Measurements from ENCODE around the gene COL8A2. TPM values are rescaled to one million over a fixed set of nuclear protein-coding genes. Genes with fewer than 3 reads are reported as not detected.

Gene COL8A2
- total RNA-seq, 2 donors from 2014 or later = 0.18 to 0.40 TPM

DNA sequence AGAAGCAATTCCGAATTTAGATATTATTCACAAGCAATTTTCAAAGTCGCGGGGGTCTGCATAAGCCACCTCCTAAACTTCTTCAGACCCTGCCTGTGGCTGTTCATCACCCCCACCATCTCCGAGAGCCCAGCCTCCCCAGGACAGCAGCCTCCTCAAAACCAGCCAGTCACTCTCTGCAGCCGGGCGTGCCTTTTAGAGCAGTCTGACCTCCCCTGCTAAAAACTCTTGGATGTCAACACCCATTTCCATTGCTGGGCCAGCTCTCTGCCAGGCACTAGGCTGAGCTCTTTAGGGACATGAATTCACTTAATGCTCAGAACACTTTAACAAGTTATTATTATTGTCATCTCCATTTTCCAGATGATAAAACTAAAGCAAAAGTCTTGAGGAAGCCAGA lies 24.6 kb downstream of the COL8A2 start:
- H3K4me1 Mint-ChIP-seq = peaks cover 2% of the 10 kb centered on the region
- no peak overlapping the region for H3K4me3 Mint-ChIP-seq
- no peaks in the 10 kb centered on the region for H3K9me3 ChIP-seq (ENCODE audit: control insufficient read depth, low read length)
- H3K27ac ChIP-seq (ENCODE audit: low read depth, low read length) = no peak overlapping the region
- no peak for DNase-seq
- peaks cover 3% of the 10 kb centered on the region for H3K36me3 ChIP-seq (ENCODE audit: control insufficient read depth, insufficient read depth, low read length)
- peaks cover 5% of the 10 kb centered on the region for H3K36me3 Mint-ChIP-seq (ENCODE audit: low read depth)
- TF ChIP-seq, protein P1, sequence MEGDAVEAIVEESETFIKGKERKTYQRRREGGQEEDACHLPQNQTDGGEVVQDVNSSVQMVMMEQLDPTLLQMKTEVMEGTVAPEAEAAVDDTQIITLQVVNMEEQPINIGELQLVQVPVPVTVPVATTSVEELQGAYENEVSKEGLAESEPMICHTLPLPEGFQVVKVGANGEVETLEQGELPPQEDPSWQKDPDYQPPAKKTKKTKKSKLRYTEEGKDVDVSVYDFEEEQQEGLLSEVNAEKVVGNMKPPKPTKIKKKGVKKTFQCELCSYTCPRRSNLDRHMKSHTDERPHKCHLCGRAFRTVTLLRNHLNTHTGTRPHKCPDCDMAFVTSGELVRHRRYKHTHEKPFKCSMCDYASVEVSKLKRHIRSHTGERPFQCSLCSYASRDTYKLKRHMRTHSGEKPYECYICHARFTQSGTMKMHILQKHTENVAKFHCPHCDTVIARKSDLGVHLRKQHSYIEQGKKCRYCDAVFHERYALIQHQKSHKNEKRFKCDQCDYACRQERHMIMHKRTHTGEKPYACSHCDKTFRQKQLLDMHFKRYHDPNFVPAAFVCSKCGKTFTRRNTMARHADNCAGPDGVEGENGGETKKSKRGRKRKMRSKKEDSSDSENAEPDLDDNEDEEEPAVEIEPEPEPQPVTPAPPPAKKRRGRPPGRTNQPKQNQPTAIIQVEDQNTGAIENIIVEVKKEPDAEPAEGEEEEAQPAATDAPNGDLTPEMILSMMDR (conservative IDR thresholded peaks at IDR 0.05) = no peak
- H3K4me1 ChIP-seq (ENCODE audit: control insufficient read depth, insufficient read depth, low read length) = no peaks in the 10 kb centered on the region
- no peaks in the 10 kb centered on the region for H3K9me3 Mint-ChIP-seq
- no peak overlapping the region for H3K27ac Mint-ChIP-seq
- H3K27me3 Mint-ChIP-seq (ENCODE audit: insufficient read depth) = no peaks in the 10 kb centered on the region
- H3K4me3 ChIP-seq (ENCODE audit: low read length) = no peak overlapping the region
- no peak overlapping the region for H3K9ac ChIP-seq (ENCODE audit: extremely low read depth, low read length, poor library complexity, severe bottlenecking)
- H3K27me3 ChIP-seq (ENCODE audit: control insufficient read depth, insufficient read depth, low read length, poor library complexity, severe bottlenecking) = no peaks in the 10 kb centered on the region
- 91 to 100% methylated on average over 3 to 6 of the region's 6 CpGs for WGBS, 2 experiments (ENCODE audit: insufficient coverage in 1 of 2, insufficient read length in 1 of 2)

GRCh38 chr1:36099681-36100341 lies 25.2 kb downstream of the COL8A2 start:
- Mint-ChIP-seq H3K36me3 (ENCODE audit: low read depth) (peaks cover 9% of the 10 kb centered on the region), H3K4me3 (no peak overlapping the region), H3K27me3 (ENCODE audit: insufficient read depth) (no peaks in the 10 kb centered on the region), H3K9me3 (no peaks in the 10 kb centered on the region), H3K27ac (no peak overlapping the region), H3K4me1 (peaks cover 2% of the 10 kb centered on the region)
- no peak overlapping the region for H3K4me3 ChIP-seq (ENCODE audit: low read length)
- peaks cover 4% of the 10 kb centered on the region for H3K36me3 ChIP-seq (ENCODE audit: control insufficient read depth, insufficient read depth, low read length)
- peak; percentile 97 for DNase-seq
- no peak overlapping the region for H3K9ac ChIP-seq (ENCODE audit: extremely low read depth, low read length, poor library complexity, severe bottlenecking)
- TF ChIP-seq, protein P1 (conservative IDR thresholded peaks at IDR 0.05) = peak; percentile 94
- no peaks in the 10 kb centered on the region for H3K27me3 ChIP-seq (ENCODE audit: control insufficient read depth, insufficient read depth, low read length, poor library complexity, severe bottlenecking)
- H3K9me3 ChIP-seq (ENCODE audit: control insufficient read depth, low read length) = no peaks in the 10 kb centered on the region
- no peaks in the 10 kb centered on the region for H3K4me1 ChIP-seq (ENCODE audit: control insufficient read depth, insufficient read depth, low read length)
- 59 to 86% methylated on average over 10 to 18 of the region's 18 CpGs for WGBS, 2 experiments (ENCODE audit: insufficient coverage in 1 of 2, insufficient read length in 1 of 2)
- no peak overlapping the region for H3K27ac ChIP-seq (ENCODE audit: low read depth, low read length)

DNA sequence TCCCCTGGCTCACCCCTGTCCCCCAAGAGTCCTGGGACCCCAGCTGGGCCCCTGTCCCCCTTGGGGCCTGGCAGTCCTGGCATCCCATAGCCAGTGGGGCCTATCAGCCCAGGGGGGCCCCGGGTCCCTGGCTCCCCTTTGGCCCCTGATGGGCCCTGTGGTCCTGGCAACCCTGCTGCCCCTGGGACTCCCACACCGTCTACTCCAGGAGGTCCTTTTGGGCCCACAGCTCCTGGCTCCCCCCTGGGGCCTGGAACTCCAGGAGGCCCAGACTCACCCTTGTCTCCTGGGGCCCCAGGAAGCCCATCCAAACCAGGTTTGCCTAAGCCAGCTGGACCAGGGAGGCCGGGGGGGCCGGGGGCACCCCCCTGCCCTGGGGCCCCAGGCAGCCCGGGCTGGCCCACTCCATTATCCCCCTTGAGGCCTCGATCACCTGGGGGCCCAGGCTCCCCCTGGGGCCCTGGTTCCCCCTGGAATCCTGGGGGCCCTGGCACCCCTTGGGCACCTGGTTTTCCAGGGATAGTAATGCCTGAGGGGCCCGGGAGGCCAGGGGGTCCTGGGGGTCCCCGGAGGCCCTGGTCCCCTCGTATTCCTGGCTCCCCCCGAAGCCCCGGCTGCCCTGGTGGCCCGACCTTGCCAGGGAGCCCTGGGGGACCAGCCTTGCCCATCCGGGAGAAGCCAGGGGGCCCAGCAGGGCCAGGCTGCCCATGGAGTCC lies 26.2 kb downstream of the COL8A2 start:
- Histone ChIP-seq H3K9ac (ENCODE audit: extremely low read depth, low read length, poor library complexity, severe bottlenecking) (no peak overlapping the region), H3K36me3 (ENCODE audit: control insufficient read depth, insufficient read depth, low read length) (peaks cover 14% of the 10 kb centered on the region), H3K4me3 (ENCODE audit: low read length) (no peak overlapping the region), H3K27ac (ENCODE audit: low read depth, low read length) (no peak overlapping the region), H3K27me3 (ENCODE audit: control insufficient read depth, insufficient read depth, low read length, poor library complexity, severe bottlenecking) (no peaks in the 10 kb centered on the region), H3K4me1 (ENCODE audit: control insufficient read depth, insufficient read depth, low read length) (no peaks in the 10 kb centered on the region), H3K9me3 (ENCODE audit: control insufficient read depth, low read length) (no peaks in the 10 kb centered on the region)
- WGBS, 2 experiments (ENCODE audit: insufficient coverage in 1 of 2, insufficient read length in 1 of 2) = 88 to 91% methylated on average over 2 to 13 of the region's 13 CpGs
- H3K27me3 Mint-ChIP-seq (ENCODE audit: insufficient read depth) = no peaks in the 10 kb centered on the region
- no peak overlapping the region for H3K27ac Mint-ChIP-seq
- no peaks in the 10 kb centered on the region for H3K9me3 Mint-ChIP-seq
- peaks cover 10% of the 10 kb centered on the region for H3K36me3 Mint-ChIP-seq (ENCODE audit: low read depth)
- peaks cover 2% of the 10 kb centered on the region for H3K4me1 Mint-ChIP-seq
- TF ChIP-seq, protein P1 (conservative IDR thresholded peaks at IDR 0.05) = no peak
- H3K4me3 Mint-ChIP-seq = no peak overlapping the region
- DNase-seq = no peak

Data from endodermal cell (in vitro differentiated cells).